Measurements from ENCODE around the gene CPNE4.
A peak's percentile ranks its signal among the peaks of the same experiment; 100 is the strongest.

CPNE4 gene

DNA sequence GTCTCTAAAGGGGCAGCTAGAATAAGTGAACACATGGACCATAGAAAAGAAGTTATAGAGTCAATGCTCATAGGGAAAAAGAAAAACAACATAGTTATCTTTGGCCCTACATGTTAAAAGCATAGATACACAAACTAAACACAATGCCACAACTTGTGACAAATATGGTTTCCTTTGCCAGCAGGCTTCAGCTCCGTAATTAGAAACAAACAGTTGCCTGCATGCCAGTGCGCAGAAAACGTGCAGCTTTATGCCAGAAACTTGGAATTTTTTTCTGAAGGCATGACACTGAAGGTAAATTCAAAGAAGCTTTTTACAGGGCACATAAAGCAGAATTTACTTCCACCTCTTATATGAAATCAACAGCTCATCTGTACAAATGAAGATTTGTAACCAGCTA is 2.2 kb upstream of the CPNE4 start:
- ATAC-seq (ENCODE audit: low read depth) (no peak), DNase-seq (ENCODE audit: low spot score in 2 of 2) (no peak)
- H3K36me3 Mint-ChIP-seq: no peaks in the 10 kb centered on the region
- H3K4me1 Mint-ChIP-seq: peaks cover 7% of the 10 kb centered on the region
- no peak overlapping the region for H3K27ac Mint-ChIP-seq
- H3K4me3 Mint-ChIP-seq: no peak overlapping the region
- H3K9me3 Mint-ChIP-seq: no peaks in the 10 kb centered on the region
- peaks cover 14% of the 10 kb centered on the region for H3K27me3 Mint-ChIP-seq

DNA sequence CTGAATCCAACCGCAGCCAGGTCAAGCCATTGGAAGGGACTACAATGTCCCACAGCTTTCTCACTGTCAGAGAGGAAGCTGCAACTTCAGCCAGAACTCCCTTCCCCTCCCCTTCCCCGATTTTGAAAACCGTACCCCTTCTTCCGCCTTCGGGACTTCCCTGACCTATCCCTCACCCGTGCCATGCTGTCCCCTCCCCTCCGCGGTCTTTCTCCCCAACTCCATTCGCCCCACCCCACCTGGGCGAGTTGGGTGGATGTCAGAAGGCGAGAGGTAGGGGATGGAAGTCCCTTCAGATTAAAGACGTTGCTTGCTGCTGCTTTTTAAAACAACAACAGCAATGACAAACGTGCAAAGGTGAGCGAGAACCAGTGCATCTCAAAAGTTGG is 723 bp downstream of the CPNE4 start:
- Mint-ChIP-seq H3K4me1 (peaks cover 7% of the 10 kb centered on the region), H3K4me3 (no peak overlapping the region), H3K27me3 (peaks cover 19% of the 10 kb centered on the region), H3K27ac (no peak overlapping the region), H3K9me3 (no peaks in the 10 kb centered on the region), H3K36me3 (no peaks in the 10 kb centered on the region)
- DNase-seq (ENCODE audit: low spot score in 2 of 2) (no peak), ATAC-seq (ENCODE audit: low read depth) (no peak)

DNA sequence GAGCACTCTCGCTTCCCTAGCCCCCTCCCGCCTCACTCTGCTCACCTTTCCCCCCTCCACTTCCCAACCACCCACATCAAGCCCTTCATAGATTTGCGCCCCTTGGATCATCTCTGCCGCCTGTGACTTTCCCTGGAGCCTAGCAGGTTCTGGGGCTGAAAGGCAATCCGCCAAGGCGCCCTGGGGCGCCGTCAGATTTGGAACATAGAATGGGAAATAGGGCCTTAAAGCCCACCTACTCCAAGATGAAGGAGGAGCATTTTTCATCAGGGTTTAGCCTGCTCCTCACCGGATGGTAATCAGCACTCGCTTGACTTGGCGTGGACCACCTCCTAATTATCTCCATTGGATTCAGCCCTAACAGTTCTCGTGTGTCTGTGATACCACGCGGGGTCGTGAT is 1.3 kb downstream of the CPNE4 start:
- Mint-ChIP-seq H3K9me3 (no peaks in the 10 kb centered on the region), H3K27ac (no peak overlapping the region), H3K4me1 (peaks cover 7% of the 10 kb centered on the region), H3K27me3 (peaks cover 19% of the 10 kb centered on the region), H3K36me3 (no peaks in the 10 kb centered on the region), H3K4me3 (no peak overlapping the region)
- ATAC-seq (ENCODE audit: low read depth) (no peak), DNase-seq (ENCODE audit: low spot score in 2 of 2) (no peak)

DNA sequence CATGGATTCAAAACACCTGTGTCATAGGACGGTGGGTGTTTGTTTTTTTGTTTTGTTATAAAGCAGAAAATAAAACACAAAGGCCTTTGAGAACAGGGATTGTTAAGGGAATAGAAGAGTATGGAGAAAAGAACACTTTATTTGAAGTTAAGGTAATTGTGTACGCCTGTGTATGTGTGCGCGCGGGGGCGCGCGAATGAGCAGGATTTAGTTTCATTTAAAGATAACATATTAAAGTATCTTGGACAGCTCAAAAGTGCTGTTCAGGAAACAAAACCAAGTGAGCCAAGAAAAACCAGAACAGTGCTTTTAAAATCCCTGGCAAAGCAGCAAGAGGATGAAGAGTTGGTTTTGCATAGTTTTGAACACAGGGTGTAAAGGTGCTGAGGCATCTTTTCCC is 1.9 kb downstream of the CPNE4 start:
- peaks cover 7% of the 10 kb centered on the region for H3K4me1 Mint-ChIP-seq
- no peak overlapping the region for H3K27ac Mint-ChIP-seq
- H3K4me3 Mint-ChIP-seq: no peak overlapping the region
- no peak for DNase-seq (ENCODE audit: low spot score in 2 of 2)
- H3K9me3 Mint-ChIP-seq: no peaks in the 10 kb centered on the region
- ATAC-seq (ENCODE audit: low read depth): no peak
- no peaks in the 10 kb centered on the region for H3K36me3 Mint-ChIP-seq
- peaks cover 19% of the 10 kb centered on the region for H3K27me3 Mint-ChIP-seq

DNA sequence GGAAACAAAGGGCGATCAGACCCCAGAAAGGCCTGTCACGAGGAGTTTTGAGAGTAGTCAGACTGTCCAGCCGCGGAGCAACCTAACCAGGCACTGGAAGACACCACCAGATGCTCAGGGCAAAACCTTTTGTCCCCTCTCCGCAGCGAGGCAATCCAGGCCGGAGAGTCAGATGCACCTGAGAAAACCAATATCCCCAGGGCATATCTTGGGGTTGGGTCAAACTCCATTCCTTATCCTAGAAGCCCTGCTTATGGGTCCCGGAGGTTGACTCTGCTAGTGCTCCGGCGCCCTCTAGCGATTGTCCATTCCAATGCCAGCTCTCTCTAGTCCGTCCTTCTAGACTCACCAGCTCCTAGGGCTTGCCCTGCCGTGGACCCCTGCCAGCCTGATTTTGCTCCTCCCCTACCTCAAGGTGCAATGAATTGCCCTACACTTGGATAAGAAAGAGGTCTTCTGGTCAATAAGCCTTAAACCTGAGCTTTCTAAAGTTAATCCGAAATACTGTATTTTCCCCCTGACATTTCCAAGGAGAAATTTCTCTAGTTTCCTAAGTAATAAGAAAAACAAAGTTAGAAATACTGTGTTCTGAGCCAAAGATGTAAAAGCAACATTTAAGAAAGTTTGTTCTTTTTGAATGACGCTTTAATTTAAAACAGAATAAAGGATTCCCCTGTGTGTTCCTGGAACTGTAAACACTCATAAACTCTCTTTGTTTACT is 5.5 kb downstream of the CPNE4 start:
- H3K9me3 Mint-ChIP-seq: no peaks in the 10 kb centered on the region
- ATAC-seq (ENCODE audit: low read depth) (peak; percentile 42), DNase-seq (ENCODE audit: low spot score in 2 of 2) (peak; percentile 11 to 29)
- no peaks in the 10 kb centered on the region for H3K36me3 Mint-ChIP-seq
- H3K4me3 Mint-ChIP-seq: no peak overlapping the region
- H3K27me3 Mint-ChIP-seq: peaks cover 15% of the 10 kb centered on the region
- H3K4me1 Mint-ChIP-seq: peaks cover 3% of the 10 kb centered on the region
- no peak overlapping the region for H3K27ac Mint-ChIP-seq

DNA sequence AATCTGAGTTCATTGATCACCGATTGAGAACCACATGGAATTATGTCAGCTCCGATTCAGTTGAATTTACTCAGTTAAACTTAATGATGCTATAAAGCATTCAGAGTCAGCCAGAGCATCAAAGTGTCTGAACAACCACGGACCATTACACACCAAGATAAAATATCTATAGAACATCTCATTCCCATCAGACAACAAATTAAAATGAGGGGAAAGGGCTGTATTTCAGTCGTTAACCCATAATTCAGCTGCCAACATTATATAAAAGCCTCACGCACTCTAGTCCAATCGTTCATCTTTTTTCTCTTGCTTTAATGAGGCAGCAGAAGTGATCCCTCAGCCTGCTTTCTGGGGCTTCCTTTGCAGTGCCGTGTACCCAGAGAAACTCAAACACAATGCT is 11.9 kb downstream of the CPNE4 start:
- no peak overlapping the region for H3K4me3 Mint-ChIP-seq

DNA sequence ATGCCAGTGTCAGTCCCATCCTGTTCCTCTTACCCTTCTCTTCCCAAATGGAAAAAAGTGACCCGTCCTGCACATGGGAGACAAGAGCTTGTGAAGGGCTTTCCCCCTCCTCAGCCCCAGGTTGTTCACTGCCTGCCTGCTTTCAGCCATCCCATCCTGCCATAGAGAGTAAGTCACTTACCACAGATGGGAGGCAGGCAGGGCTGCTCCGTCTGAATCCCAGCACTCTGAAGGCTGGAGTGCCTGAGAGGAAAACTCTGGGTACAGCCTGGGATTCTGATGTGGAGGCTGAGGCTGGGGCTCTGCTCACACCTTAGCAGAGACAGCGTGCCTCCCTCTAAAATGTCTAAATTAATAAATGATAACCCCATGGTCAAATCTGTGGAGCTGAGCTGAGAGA is 14.8 kb downstream of the CPNE4 start:
- peaks cover 5% of the 10 kb centered on the region for H3K27me3 Mint-ChIP-seq
- no peaks in the 10 kb centered on the region for H3K9me3 Mint-ChIP-seq
- no peak overlapping the region for H3K4me3 Mint-ChIP-seq
- H3K27ac Mint-ChIP-seq: no peak overlapping the region
- H3K36me3 Mint-ChIP-seq: no peaks in the 10 kb centered on the region
- H3K4me1 Mint-ChIP-seq: no peaks in the 10 kb centered on the region
- DNase-seq (ENCODE audit: low spot score in 2 of 2): no peak
- no peak for ATAC-seq (ENCODE audit: low read depth)

More for the DNA sequence above, 11.9 kb downstream of the CPNE4 start:
- Mint-ChIP-seq H3K27me3 (peaks cover 3% of the 10 kb centered on the region), H3K4me1 (no peaks in the 10 kb centered on the region), H3K36me3 (no peaks in the 10 kb centered on the region), H3K27ac (no peak overlapping the region), H3K9me3 (no peaks in the 10 kb centered on the region)
- ATAC-seq (ENCODE audit: low read depth) (no peak), DNase-seq (ENCODE audit: low spot score in 2 of 2) (no peak)

DNA sequence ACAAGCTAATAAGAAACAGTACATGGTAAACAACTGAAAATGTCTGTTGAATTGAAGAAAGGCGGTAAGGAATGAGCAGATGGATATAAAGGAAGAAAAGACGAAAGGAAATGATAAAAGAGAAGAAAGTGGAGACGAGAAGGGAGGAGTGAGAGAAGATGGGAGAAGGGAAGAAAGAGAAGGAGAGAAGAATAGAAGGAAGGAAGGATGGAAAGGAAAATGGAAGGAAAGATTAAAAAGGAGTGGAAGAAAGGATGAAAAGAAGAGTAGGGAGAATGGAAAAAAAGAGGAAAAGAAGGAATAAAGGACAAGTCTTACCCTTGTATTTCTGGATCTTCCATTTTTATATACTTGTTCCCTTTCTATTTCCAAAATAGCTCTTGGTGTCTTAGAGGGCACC is 17.7 kb downstream of the CPNE4 start:
- no peak for ATAC-seq (ENCODE audit: low read depth)
- H3K27ac Mint-ChIP-seq: no peak overlapping the region
- no peak overlapping the region for H3K4me3 Mint-ChIP-seq
- no peaks in the 10 kb centered on the region for H3K9me3 Mint-ChIP-seq
- no peak for DNase-seq (ENCODE audit: low spot score in 2 of 2)
- no peaks in the 10 kb centered on the region for H3K36me3 Mint-ChIP-seq
- no peaks in the 10 kb centered on the region for H3K4me1 Mint-ChIP-seq
- H3K27me3 Mint-ChIP-seq: peaks cover 5% of the 10 kb centered on the region

DNA sequence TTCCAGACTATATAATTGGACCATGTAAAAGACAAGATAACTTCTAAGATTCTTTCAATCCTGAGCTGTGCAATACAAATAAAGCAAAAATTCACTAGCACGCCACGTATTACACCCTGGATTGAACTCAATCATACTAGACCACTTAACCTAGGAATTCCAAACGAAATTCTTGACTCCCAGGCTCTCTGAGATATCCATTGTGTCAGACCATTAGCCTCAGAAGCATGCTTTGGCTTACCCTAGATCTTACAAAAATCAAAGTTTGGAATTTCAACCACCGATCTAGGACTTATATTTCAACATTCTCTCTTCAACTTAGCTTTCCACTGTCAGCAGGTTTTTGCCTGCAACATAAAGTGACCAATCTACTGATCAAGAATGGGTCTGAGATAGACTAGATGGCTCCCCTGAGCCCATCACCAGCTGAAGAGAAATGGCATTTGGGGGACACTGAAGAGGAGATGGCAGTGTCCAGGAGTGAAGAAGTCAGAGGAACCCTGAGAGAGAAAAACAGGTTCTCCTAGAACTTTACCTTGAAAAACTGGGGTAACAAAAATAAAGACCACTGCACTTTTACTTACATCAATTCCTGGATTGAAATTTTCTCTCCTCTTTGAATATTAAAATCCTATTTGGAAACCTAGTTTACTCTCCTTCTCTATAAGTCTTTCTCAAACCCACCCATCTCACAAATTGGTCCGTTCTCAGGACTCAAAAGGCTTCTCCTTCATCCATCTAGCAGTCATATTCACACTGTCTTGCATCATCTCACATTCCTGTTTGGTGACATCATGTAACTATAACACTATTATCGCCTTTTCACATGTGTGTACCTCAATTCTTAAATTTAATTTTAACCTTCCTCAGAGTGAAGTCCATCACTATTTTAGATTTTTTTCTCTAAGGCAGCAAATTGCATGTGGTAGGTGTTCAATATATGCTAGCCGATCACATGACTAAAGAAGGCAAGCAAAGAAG is 18.5 kb downstream of the CPNE4 start:
- Mint-ChIP-seq H3K36me3 (no peaks in the 10 kb centered on the region), H3K27me3 (peaks cover 5% of the 10 kb centered on the region), H3K9me3 (no peaks in the 10 kb centered on the region), H3K27ac (no peak overlapping the region), H3K4me3 (no peak overlapping the region), H3K4me1 (no peaks in the 10 kb centered on the region)
- DNase-seq (ENCODE audit: low spot score in 2 of 2) (no peak), ATAC-seq (ENCODE audit: low read depth) (no peak)

DNA sequence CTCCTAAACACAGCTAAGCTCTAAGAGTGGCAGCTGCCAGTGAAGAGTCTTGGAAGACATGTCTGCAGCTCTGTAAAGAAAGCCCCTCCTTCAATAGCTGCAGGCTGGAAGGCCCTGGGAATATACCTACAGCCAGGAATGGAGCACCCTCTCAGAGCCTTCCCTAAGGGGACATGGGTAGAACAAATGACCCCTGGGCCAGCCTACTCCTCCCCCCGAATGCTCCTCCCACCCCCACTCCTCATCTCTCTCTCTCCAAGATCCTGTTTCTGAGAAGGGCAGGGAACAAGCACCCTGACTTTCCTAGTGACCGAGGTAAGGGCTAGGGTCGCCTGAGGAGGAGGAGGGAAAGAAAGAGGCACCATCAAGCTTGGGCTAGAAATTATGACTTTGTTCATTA is 20.7 kb downstream of the CPNE4 start:
- no peak for DNase-seq (ENCODE audit: low spot score in 2 of 2)
- ATAC-seq (ENCODE audit: low read depth): no peak
- no peaks in the 10 kb centered on the region for H3K9me3 Mint-ChIP-seq
- no peak overlapping the region for H3K27ac Mint-ChIP-seq
- H3K27me3 Mint-ChIP-seq: peaks cover 2% of the 10 kb centered on the region
- no peaks in the 10 kb centered on the region for H3K36me3 Mint-ChIP-seq
- no peak overlapping the region for H3K4me3 Mint-ChIP-seq
- H3K4me1 Mint-ChIP-seq: no peaks in the 10 kb centered on the region

DNA sequence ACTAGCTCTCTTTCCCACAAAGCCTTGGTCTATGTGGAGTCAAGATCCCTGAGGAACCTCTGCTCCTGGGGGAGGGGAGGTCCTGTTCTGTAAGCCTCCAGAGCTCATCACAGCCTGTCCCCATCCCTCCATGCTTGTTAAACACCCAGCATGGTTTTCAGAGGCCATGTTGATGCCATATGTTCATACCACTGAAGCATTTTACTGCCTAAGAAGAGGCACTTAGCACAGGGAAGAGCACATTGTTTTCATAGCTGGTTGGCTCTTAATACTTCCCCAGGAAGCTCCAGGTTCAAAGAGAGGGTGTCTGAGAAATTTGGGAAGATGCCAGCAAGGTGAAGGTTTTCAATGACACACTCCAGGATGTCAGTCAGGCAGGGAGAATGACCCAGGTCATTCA is 25.6 kb downstream of the CPNE4 start:
- Mint-ChIP-seq H3K27me3 (peaks cover 2% of the 10 kb centered on the region), H3K27ac (no peak overlapping the region), H3K36me3 (no peaks in the 10 kb centered on the region), H3K4me3 (no peak overlapping the region), H3K9me3 (no peaks in the 10 kb centered on the region), H3K4me1 (no peaks in the 10 kb centered on the region)
- no peak for ATAC-seq (ENCODE audit: low read depth)
- DNase-seq (ENCODE audit: low spot score in 2 of 2): no peak

DNA sequence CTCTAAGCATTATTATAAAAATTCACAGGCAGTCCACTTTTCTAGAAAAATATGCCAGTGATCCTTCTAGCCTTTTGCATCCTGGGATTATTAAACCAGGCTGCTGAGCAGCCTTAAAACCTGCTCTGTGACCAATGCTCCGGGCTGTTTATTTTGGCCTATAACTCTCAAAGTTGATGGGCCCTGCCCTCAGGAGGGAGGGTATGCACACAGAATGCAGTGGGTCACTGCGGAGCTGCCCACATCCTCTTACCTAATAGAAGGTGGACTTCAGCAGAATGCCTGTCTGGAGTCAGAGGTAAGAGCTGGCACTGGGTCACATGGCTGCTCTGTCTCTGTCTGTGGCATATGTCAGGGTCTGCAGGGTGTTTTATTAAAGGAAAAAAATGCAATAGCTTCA is 26.0 kb downstream of the CPNE4 start:
- ATAC-seq (ENCODE audit: low read depth) (no peak), DNase-seq (ENCODE audit: low spot score in 2 of 2) (no peak)
- no peak overlapping the region for H3K4me3 Mint-ChIP-seq
- no peaks in the 10 kb centered on the region for H3K4me1 Mint-ChIP-seq
- no peak overlapping the region for H3K27ac Mint-ChIP-seq
- H3K9me3 Mint-ChIP-seq: no peaks in the 10 kb centered on the region
- H3K27me3 Mint-ChIP-seq: peaks cover 3% of the 10 kb centered on the region
- H3K36me3 Mint-ChIP-seq: no peaks in the 10 kb centered on the region

DNA sequence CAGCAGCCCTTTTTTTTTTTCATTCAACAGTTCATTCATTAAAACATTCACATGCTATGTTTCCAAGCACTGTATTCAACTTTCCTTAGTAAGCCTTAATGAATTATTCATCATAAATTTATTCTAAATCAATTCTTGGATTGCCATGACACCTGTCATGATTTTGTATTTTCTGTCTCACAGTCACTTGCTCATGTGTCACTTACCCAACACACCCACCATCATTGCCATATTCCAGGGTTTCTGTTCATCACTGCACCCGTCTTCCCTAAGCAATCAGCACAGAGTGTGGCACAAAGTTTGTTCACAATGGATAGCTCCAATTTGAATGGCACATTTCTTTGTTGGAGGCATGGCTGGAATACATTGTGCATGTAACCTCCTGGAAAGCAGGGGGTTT is 27.2 kb downstream of the CPNE4 start:
- H3K9me3 Mint-ChIP-seq: no peaks in the 10 kb centered on the region
- DNase-seq (ENCODE audit: low spot score in 2 of 2): no peak
- H3K36me3 Mint-ChIP-seq: no peaks in the 10 kb centered on the region
- peaks cover 3% of the 10 kb centered on the region for H3K27me3 Mint-ChIP-seq
- H3K4me3 Mint-ChIP-seq: no peak overlapping the region
- no peak for ATAC-seq (ENCODE audit: low read depth)
- H3K4me1 Mint-ChIP-seq: no peaks in the 10 kb centered on the region
- no peak overlapping the region for H3K27ac Mint-ChIP-seq

DNA sequence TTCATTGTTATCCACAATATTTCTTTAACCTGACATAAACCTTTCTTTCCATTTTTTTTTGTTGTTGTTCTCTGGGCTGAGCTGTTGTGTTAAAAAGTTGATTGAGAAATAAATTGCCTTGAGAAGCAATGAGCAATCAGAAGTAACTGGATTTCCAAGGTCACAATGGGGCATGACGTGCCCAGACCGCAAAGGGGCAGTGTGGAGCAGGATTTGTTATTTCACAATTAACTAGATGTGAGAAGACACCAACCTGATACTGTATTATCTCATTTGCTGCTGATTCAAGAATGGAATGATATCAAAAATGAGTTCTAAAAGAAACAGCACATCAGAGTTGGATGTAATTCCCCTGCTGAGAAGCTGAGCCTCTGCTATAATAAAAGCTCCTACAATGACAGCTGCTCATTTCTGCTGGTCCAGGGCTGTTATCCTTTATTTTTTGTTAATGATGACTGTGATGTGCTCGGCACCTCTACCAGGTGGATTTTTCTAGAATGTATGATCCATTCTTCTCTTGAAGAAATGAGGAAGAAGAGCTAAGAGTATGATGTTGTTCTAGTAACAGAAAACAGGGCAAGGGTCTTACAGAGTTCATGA is 28.1 kb downstream of the CPNE4 start:
- no peak overlapping the region for H3K27ac Mint-ChIP-seq
- H3K27me3 Mint-ChIP-seq: peaks cover 3% of the 10 kb centered on the region
- no peaks in the 10 kb centered on the region for H3K4me1 Mint-ChIP-seq
- no peak for DNase-seq (ENCODE audit: low spot score in 2 of 2)
- ATAC-seq (ENCODE audit: low read depth): no peak
- no peaks in the 10 kb centered on the region for H3K9me3 Mint-ChIP-seq
- no peaks in the 10 kb centered on the region for H3K36me3 Mint-ChIP-seq
- H3K4me3 Mint-ChIP-seq: no peak overlapping the region

All from memory B cell (primary cell).